Subcutaneous adipose tissue (tissue), 4 donors: ENCODE results near the gene KCNE4. TPM values are rescaled to one million over a fixed set of nuclear protein-coding genes. Genes with fewer than 3 reads are reported as not detected.

Experiments
- total RNA-seq, 4 donors: library from RNA; depleted of rRNA; stranded (reverse); fragments of >200 nt; gene quantifications; one replicate each; pipeline ENCODE4 v1.1.0, GENCODE V29; 2016
- TF ChIP-seq, protein P1 (sequence below): fragments of 450-650 bp; IDR thresholded peaks from one replicate; pipeline ENCODE4 v1.5.1; 2016; ENCODE audit warnings: low read depth, mild to moderate bottlenecking, control low read depth, antibody characterized with exemption, moderate library complexity

KCNE4 gene
- total RNA-seq, 4 donors from 2014 or later: 2.9 to 8.5 (median 6.8) TPM

- TF ChIP-seq, protein P1, sequence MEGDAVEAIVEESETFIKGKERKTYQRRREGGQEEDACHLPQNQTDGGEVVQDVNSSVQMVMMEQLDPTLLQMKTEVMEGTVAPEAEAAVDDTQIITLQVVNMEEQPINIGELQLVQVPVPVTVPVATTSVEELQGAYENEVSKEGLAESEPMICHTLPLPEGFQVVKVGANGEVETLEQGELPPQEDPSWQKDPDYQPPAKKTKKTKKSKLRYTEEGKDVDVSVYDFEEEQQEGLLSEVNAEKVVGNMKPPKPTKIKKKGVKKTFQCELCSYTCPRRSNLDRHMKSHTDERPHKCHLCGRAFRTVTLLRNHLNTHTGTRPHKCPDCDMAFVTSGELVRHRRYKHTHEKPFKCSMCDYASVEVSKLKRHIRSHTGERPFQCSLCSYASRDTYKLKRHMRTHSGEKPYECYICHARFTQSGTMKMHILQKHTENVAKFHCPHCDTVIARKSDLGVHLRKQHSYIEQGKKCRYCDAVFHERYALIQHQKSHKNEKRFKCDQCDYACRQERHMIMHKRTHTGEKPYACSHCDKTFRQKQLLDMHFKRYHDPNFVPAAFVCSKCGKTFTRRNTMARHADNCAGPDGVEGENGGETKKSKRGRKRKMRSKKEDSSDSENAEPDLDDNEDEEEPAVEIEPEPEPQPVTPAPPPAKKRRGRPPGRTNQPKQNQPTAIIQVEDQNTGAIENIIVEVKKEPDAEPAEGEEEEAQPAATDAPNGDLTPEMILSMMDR: no peak
Measured at GRCh38 chr2:223069988-223070387, 18.0 kb downstream of the KCNE4 start.

DNA sequence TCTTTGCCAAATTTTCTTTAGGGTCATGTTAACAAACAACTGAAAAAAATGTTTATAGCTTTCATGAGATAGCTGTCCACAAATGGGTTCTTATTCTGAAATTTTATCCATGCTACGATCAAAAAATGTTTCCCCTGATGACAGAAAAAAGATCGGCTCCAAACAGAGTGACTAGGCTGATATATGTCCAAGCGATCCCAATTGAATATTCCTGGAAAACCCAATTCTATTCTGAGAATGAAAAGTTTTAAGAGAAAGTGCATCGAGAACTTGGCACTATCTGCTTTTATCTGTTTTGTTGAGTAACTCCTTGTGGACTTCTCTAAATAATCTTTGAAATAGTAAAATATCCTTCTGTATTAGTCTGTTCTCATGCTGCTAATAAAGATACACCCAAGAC, 19.1 kb downstream of the KCNE4 start:
- TF ChIP-seq, protein P1: no peak

- TF ChIP-seq, protein P1: no peak
Measured at GRCh38 chr2:223072826-223073225, 20.8 kb downstream of the KCNE4 start.

GRCh38 chr2:223075301-223076270, 23.6 kb downstream of the KCNE4 start:
- TF ChIP-seq, protein P1: no peak

DNA sequence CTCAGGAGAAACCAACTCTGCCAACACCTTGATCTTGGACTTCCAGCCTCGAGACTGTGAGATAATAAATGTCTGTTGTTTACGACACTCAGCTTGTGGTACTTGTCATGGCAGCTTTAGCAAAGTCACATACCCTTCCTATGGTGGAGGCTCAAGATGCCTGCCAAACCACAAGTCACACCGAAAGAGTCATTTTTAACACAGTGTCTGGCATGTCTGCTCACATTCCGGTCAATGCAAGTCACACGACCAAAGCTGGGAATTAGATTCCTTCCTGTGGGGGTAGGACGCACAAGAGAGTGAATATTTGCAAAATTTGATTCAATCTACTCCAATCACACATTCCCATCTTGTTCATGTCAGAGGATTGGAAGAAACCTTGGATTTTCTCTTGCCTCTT, 24.6 kb downstream of the KCNE4 start:
- TF ChIP-seq, protein P1: no peak

GRCh38 chr2:223078482-223078881, 26.5 kb downstream of the KCNE4 start:
- TF ChIP-seq, protein P1: no peak

DNA sequence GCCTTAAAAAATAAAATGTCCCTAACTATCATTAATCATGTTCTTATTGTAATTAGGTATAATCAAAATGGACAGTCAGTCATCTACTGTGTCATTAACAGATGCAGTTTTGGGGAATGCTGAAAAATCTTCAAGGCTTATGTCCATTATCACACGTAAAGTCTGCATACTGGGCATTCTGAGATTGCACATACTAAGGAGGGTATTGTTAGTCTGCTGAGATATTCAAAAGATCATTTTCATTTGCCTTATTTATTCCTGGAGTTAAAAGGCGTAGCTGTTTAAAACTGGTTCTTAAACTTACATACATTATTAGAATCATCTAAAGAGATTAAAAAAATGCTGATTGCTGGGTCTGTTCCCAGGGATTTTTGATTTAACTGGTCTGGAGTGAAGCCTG, 27.4 kb downstream of the KCNE4 start:
- TF ChIP-seq, protein P1: no peak
